Lower leg skin (tissue), 3 donors: ENCODE data around the gene KLHDC1.

Experiments used
- POLR2A ChIP-seq, 2 donors: fragments of 450-650 bp; IDR thresholded peaks; one replicate each; pipeline ENCODE4 v1.6.1; 2016 to 2017; ENCODE audit warnings: antibody characterized with exemption in 2 of 2, mild to moderate bottlenecking in 1 of 2, moderate library complexity in 1 of 2
- TF ChIP-seq, protein P1 (sequence below), 3 donors: fragments of 450-650 bp; IDR thresholded peaks; one replicate each; pipeline ENCODE4 v1.5.1; 2016; ENCODE audit warnings: antibody characterized with exemption in 3 of 3, mild to moderate bottlenecking in 3 of 3, moderate library complexity in 2 of 3

DNA sequence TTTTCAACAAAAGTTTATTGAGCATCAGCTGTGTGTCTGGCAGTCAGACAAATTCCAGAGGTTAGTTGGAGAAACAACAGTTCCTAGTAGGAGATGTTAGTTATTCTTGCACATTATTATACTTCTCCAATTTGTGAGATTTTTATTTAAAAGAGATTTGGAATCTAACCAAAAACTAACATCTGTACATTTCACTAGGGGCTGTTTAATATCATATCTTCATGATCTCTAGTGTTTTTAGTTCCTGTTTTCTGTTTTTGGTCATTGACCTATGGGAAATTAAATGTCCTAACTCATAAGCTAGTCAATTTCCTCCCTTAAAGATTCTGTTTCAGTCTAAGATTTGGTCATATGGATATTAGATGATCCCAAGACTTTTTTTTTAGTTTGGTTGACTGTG, 40.9 kb downstream of the KLHDC1 start:
- TF ChIP-seq POLR2A (IDR thresholded peaks at IDR 0.05), result no peak
- TF ChIP-seq, protein P1, sequence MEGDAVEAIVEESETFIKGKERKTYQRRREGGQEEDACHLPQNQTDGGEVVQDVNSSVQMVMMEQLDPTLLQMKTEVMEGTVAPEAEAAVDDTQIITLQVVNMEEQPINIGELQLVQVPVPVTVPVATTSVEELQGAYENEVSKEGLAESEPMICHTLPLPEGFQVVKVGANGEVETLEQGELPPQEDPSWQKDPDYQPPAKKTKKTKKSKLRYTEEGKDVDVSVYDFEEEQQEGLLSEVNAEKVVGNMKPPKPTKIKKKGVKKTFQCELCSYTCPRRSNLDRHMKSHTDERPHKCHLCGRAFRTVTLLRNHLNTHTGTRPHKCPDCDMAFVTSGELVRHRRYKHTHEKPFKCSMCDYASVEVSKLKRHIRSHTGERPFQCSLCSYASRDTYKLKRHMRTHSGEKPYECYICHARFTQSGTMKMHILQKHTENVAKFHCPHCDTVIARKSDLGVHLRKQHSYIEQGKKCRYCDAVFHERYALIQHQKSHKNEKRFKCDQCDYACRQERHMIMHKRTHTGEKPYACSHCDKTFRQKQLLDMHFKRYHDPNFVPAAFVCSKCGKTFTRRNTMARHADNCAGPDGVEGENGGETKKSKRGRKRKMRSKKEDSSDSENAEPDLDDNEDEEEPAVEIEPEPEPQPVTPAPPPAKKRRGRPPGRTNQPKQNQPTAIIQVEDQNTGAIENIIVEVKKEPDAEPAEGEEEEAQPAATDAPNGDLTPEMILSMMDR (IDR thresholded peaks at IDR 0.05), result no peak
